Dendritic cell treated with granulocyte-macrophage colony-stimulating factor and Interleukin-4, amounts not matched to agents 40 ng/mL and 50 ng/mL, for 4 days (primary cell): Measurements from ENCODE around the gene MAN2C1.

ENCODE experiments used
- H3K27ac Mint-ChIP-seq: one replicate; pipeline ENCODE4 v1.8.0; 2022; ENCODE audit warnings: mild to moderate bottlenecking, mixed read lengths
- H3K27me3 Mint-ChIP-seq: one replicate; pipeline ENCODE4 v1.8.0; 2022; ENCODE audit warnings: mild to moderate bottlenecking, mixed read lengths
- H3K36me3 Mint-ChIP-seq: one replicate; pipeline ENCODE4 v1.8.0; 2022; ENCODE audit warnings: low read depth, mixed read lengths
- H3K4me1 Mint-ChIP-seq: one replicate; pipeline ENCODE4 v1.8.0; 2022; ENCODE audit warnings: low read depth, mixed read lengths
- H3K4me3 Mint-ChIP-seq: one replicate; pipeline ENCODE4 v1.8.0; 2022; ENCODE audit warnings: mild to moderate bottlenecking, moderate library complexity, mixed read lengths
- H3K9me3 Mint-ChIP-seq: one replicate; pipeline ENCODE4 v1.8.0; 2022; ENCODE audit warnings: mixed read lengths
- intact Hi-C: fragments of 100-400 bp; cut with micrococcal nuclease; formaldehyde crosslinking; loops from one replicate; pipeline ENCODE4 v1.15.0; 2022

The MAN2C1 gene

GRCh38 chr15:75367406-75367912, 948 bp downstream of the MAN2C1 start:
- Mint-ChIP-seq H3K4me3 (peak overlapping the region; percentile 85), H3K9me3 (no peaks in the 10 kb centered on the region), H3K27ac (peak overlapping the region; percentile 97), H3K36me3 (peaks cover 95% of the 10 kb centered on the region), H3K4me1 (peaks cover 23% of the 10 kb centered on the region), H3K27me3 (no peaks in the 10 kb centered on the region)
- intact Hi-C loops: loop anchor here (5.0 kb wide), 1 partner anchor 275 kb away; the partner anchor contains the start of gene IMP3

GRCh38 chr15:75367006-75367405, 1.4 kb downstream of the MAN2C1 start:
- H3K27ac Mint-ChIP-seq: no peak overlapping the region
- H3K27me3 Mint-ChIP-seq: no peaks in the 10 kb centered on the region
- H3K9me3 Mint-ChIP-seq: no peaks in the 10 kb centered on the region
- intact Hi-C loops: loop anchor here (5.0 kb wide), 1 partner anchor 275 kb away; the partner anchor contains the start of gene IMP3
- H3K4me3 Mint-ChIP-seq: no peak overlapping the region
- H3K36me3 Mint-ChIP-seq: peaks cover 95% of the 10 kb centered on the region
- peaks cover 23% of the 10 kb centered on the region for H3K4me1 Mint-ChIP-seq

- no peaks in the 10 kb centered on the region for H3K27me3 Mint-ChIP-seq
- no peak overlapping the region for H3K4me3 Mint-ChIP-seq
- H3K9me3 Mint-ChIP-seq: no peaks in the 10 kb centered on the region
- intact Hi-C loops: loop anchor here (5.0 kb wide), 1 partner anchor 276 kb away; the partner anchor contains the start of gene IMP3
- no peak overlapping the region for H3K27ac Mint-ChIP-seq
- peaks cover 95% of the 10 kb centered on the region for H3K36me3 Mint-ChIP-seq
- H3K4me1 Mint-ChIP-seq: peaks cover 23% of the 10 kb centered on the region
These were observed 2.2 kb downstream of the MAN2C1 start for GRCh38 chr15:75366163-75366562.

DNA sequence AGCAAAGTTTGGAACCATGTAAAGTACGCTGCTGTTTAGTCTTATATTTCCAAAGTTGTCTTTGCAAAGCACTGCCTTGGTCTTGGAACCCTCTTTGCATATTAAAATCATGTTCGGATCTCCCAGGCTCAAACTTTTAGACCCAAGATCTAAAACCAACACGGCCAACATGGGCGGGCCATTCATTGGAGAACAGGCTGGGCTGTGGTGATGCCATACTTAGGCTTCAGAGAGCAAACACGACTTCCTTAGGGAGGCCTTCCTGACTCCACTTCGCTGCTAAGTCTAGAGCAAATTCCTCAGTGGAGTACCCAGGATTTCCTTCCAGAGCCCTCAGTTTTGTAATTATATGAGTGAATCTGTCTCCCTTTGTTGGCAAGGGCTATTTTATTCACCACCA, 3.5 kb downstream of the MAN2C1 start:
- Mint-ChIP-seq H3K27me3 (no peaks in the 10 kb centered on the region), H3K36me3 (peaks cover 97% of the 10 kb centered on the region), H3K9me3 (no peaks in the 10 kb centered on the region), H3K4me1 (peaks cover 20% of the 10 kb centered on the region), H3K27ac (no peak overlapping the region), H3K4me3 (no peak overlapping the region)
- intact Hi-C loops: loop anchor here (5.0 kb wide), 1 partner anchor 277 kb away; the partner anchor contains the start of gene IMP3

DNA sequence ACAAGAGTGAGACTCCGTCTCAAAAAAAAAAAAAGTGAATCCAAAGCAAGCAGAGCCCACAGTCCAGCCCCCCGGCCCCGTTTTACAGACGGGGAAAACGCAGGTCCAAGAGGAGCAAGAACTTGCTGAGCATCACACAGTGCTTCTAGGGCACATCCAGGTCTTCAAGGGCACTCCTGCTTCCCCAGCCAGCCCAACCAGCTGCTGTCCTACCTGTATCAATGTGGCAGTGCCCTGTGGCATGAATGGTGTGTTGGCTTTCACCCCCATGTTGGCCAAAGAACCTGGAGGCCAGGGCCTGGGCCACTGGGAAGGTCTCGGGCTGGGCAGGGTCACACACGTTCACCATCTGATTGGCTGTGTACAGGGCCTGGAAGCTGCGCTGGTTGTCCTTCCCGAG, 4.6 kb downstream of the MAN2C1 start:
- no peak overlapping the region for H3K27ac Mint-ChIP-seq
- no peak overlapping the region for H3K4me3 Mint-ChIP-seq
- intact Hi-C loops: no loop called here
- no peaks in the 10 kb centered on the region for H3K9me3 Mint-ChIP-seq
- H3K27me3 Mint-ChIP-seq: no peaks in the 10 kb centered on the region
- H3K36me3 Mint-ChIP-seq: peaks cover 97% of the 10 kb centered on the region
- peaks cover 9% of the 10 kb centered on the region for H3K4me1 Mint-ChIP-seq

- Mint-ChIP-seq H3K36me3 (peaks cover 100% of the 10 kb centered on the region), H3K4me1 (peaks cover 6% of the 10 kb centered on the region), H3K4me3 (no peak overlapping the region), H3K9me3 (no peaks in the 10 kb centered on the region), H3K27me3 (no peaks in the 10 kb centered on the region), H3K27ac (peak overlapping the region; percentile 25)
- intact Hi-C loops: no loop called here
These were observed 5.7 kb downstream of the MAN2C1 start for GRCh38 chr15:75362642-75363249.

GRCh38 chr15:75361989-75362641, 6.3 kb downstream of the MAN2C1 start:
- intact Hi-C loops: no loop called here
- H3K27me3 Mint-ChIP-seq: no peaks in the 10 kb centered on the region
- H3K9me3 Mint-ChIP-seq: no peaks in the 10 kb centered on the region
- peaks cover 100% of the 10 kb centered on the region for H3K36me3 Mint-ChIP-seq
- no peak overlapping the region for H3K4me3 Mint-ChIP-seq
- H3K27ac Mint-ChIP-seq: peak overlapping the region; percentile 25
- peaks cover 6% of the 10 kb centered on the region for H3K4me1 Mint-ChIP-seq

DNA sequence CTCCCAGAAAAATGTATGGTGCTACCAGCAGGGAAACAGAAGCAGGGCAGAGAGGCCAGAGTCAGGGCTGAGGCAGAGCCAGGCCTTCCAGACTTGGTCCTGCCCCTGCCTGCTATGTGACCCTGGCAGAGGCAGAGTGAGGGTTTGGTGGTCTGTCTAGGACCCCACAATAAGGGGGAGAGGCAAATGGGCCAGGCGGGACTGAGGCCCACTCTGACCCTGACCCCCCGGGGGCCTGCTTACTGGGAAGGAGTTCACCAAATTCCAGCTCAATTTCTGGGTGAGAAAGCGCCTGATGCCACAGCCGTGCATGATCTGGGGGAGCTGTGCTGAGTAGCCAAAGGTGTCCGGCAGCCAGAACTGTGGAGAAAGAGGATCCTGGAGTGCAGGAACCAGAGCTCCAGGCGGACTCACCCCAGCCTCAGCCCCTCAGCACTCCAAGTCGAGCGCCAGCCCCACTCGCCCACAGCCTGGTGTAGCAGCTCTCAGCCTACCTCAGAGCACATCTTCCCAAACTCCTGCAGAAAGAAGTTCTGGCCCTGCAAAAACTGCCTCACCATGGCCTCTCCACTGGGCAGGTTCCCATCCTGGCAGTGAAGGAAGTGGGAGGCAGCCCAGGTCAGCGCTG, 6.9 kb downstream of the MAN2C1 start:
- Mint-ChIP-seq H3K27ac (no peak overlapping the region), H3K36me3 (peaks cover 100% of the 10 kb centered on the region), H3K4me1 (peaks cover 6% of the 10 kb centered on the region), H3K4me3 (no peak overlapping the region), H3K27me3 (no peaks in the 10 kb centered on the region), H3K9me3 (no peaks in the 10 kb centered on the region)
- intact Hi-C loops: no loop called here

DNA sequence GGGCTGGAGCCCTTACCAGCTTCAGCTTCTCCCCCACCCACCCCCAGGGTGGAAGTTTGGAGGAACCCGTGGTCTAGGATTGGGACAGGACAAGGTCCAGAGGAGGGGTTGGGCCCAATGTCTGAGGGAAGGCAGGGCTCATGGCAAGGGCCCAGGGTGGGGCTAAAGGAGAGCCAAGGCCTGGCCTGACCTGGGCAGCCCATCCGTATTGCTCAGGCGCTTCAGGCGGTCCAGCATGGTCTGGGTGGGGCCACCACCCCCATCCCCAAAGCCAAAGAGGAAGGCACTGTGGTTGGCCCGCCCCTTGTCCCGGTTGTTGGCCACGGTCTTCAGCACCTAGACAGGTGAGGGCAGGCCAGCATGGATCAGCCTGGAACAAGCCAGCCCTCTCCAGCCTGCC, 7.6 kb downstream of the MAN2C1 start:
- peaks cover 6% of the 10 kb centered on the region for H3K4me1 Mint-ChIP-seq
- intact Hi-C loops: no loop called here
- no peak overlapping the region for H3K27ac Mint-ChIP-seq
- peaks cover 100% of the 10 kb centered on the region for H3K36me3 Mint-ChIP-seq
- no peaks in the 10 kb centered on the region for H3K27me3 Mint-ChIP-seq
- H3K9me3 Mint-ChIP-seq: no peaks in the 10 kb centered on the region
- no peak overlapping the region for H3K4me3 Mint-ChIP-seq

GRCh38 chr15:75360391-75360790, 8.0 kb downstream of the MAN2C1 start:
- intact Hi-C loops: no loop called here
- Mint-ChIP-seq H3K9me3 (no peaks in the 10 kb centered on the region), H3K27ac (no peak overlapping the region), H3K36me3 (peaks cover 100% of the 10 kb centered on the region), H3K4me1 (peaks cover 6% of the 10 kb centered on the region), H3K4me3 (no peak overlapping the region), H3K27me3 (no peaks in the 10 kb centered on the region)

- Mint-ChIP-seq H3K4me1 (peaks cover 6% of the 10 kb centered on the region), H3K4me3 (no peak overlapping the region), H3K27me3 (no peaks in the 10 kb centered on the region), H3K9me3 (no peaks in the 10 kb centered on the region), H3K36me3 (peaks cover 100% of the 10 kb centered on the region), H3K27ac (no peak overlapping the region)
- intact Hi-C loops: no loop called here
These were observed 8.7 kb downstream of the MAN2C1 start for GRCh38 chr15:75359537-75360250.

DNA sequence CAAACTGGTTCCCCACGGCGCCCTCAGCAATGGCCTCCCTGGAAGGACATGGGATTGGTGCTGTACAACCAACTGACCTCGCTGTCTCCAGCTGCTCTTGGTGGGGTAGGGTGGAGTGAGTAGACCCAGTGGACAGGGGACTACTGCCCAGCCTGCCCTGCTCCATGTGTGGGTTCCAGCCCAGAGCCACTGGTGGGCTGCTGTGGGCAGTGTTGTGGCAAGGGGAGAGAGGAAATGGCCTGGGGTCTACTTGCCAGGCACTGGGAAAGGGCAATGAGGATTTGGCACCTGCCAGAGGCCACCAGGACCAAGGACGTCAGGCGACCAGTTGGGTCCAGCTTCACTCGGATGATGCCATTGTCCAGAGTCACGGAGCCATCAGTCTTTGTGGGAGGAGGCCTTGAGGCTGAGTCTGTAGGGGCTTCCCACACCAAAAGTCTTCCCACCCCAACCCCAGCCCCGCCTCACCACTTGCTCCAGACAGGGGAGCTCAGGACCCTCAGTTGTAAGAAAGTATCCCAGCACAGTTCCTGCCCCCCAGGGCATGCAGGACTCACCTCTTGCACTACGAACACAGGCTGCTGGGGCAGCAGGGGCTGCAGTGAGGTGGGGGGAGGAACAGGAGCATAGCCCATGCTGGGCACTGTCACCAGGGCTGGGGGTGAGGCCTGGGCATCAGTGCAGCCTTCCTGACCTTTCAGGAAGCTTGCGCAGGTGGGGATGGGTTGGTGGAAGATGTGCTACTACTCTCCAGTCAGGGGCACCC, 9.5 kb downstream of the MAN2C1 start:
- Mint-ChIP-seq H3K4me3 (no peak overlapping the region), H3K9me3 (no peaks in the 10 kb centered on the region), H3K36me3 (peaks cover 100% of the 10 kb centered on the region), H3K4me1 (peaks cover under 1% of the 10 kb centered on the region), H3K27me3 (no peaks in the 10 kb centered on the region), H3K27ac (no peak overlapping the region)
- intact Hi-C loops: no loop called here

- Mint-ChIP-seq H3K36me3 (peaks cover 100% of the 10 kb centered on the region), H3K4me3 (no peak overlapping the region), H3K4me1 (no peaks in the 10 kb centered on the region), H3K27me3 (no peaks in the 10 kb centered on the region), H3K27ac (no peak overlapping the region), H3K9me3 (no peaks in the 10 kb centered on the region)
- intact Hi-C loops: no loop called here
These were observed 10.3 kb downstream of the MAN2C1 start for GRCh38 chr15:75357976-75358673.
